WTC11 (cell line): Measurements from ENCODE around the gene RTEL1. TPM values are rescaled to one million over a fixed set of nuclear protein-coding genes. Genes with fewer than 3 reads are reported as not detected.

Experiments
- ATAC-seq: fragments of 200-7000 bp; cut with Tn5 transposase; 2 replicates; pipeline ENCODE4 v1.10.0; 2021; ENCODE audit warnings: mild to moderate bottlenecking, moderate library complexity
- CTCF ChIA-PET: fragments of 300-600 bp; sonication (Branson Sonifier 250); formaldehyde crosslinking; loops from one replicate; lab custom pipeline; 2021; ENCODE audit warnings: antibody characterized with exemption; lab: Charles Lee
- POLR2A ChIA-PET: fragments of 350-600 bp; sonication (Branson Sonifier 250); formaldehyde crosslinking; loops from one replicate; lab custom pipeline; 2021; ENCODE audit warnings: antibody characterized with exemption; lab: Charles Lee
- DNase-seq: peaks from one replicate; pipeline ENCODE4 v3.0.0; 2021; ENCODE audit warnings: low spot score
- H3K27ac Mint-ChIP-seq: 2 replicates; pipeline ENCODE4 v1.8.0; 2021; ENCODE audit warnings: mixed read lengths
- H3K27me3 Mint-ChIP-seq: 2 replicates; pipeline ENCODE4 v1.8.0; 2021; ENCODE audit warnings: low read depth, mild to moderate bottlenecking, moderate library complexity, mixed read lengths
- H3K36me3 Mint-ChIP-seq: 2 replicates; pipeline ENCODE4 v1.8.0; 2021; ENCODE audit warnings: mixed read lengths
- H3K4me1 Mint-ChIP-seq: 2 replicates; pipeline ENCODE4 v1.8.0; 2022; ENCODE audit warnings: mixed read lengths
- H3K4me3 Mint-ChIP-seq: 2 replicates; pipeline ENCODE4 v1.8.0; 2021; ENCODE audit warnings: mild to moderate bottlenecking, moderate library complexity, mixed read lengths
- H3K9me3 Mint-ChIP-seq: 2 replicates; pipeline ENCODE4 v1.8.0; 2021; ENCODE audit warnings: mixed read lengths
- ARID4B ChIP-seq: sonication (generic); formaldehyde crosslinking; IDR thresholded peaks from 2 replicates; pipeline ENCODE4 v1.8.0; 2023; ENCODE audit warnings: missing genetic modification reagents, mild to moderate bottlenecking, borderline replicate concordance
- ATF2 ChIP-seq: sonication (generic); formaldehyde crosslinking; IDR thresholded peaks from 2 replicates; pipeline ENCODE4 v1.8.1; 2022; ENCODE audit warnings: low read depth, missing genetic modification reagents, borderline replicate concordance
- E2F1 ChIP-seq: sonication (generic); formaldehyde crosslinking; IDR thresholded peaks from 2 replicates; pipeline ENCODE4 v1.8.0; 2022; ENCODE audit warnings: mild to moderate bottlenecking, missing genetic modification reagents
- E2F5 ChIP-seq: sonication (generic); formaldehyde crosslinking; IDR thresholded peaks from 2 replicates; pipeline ENCODE4 v1.8.1; 2022; ENCODE audit warnings: mild to moderate bottlenecking, moderate library complexity, missing genetic modification reagents
- ERG ChIP-seq: fragments of 250-450 bp; sonication (Bioruptor Pico); IDR thresholded peaks from 2 replicates; pipeline ENCODE4 v1.8.0; 2021; ENCODE audit warnings: mild to moderate bottlenecking
- ETV6 ChIP-seq: sonication (generic); formaldehyde crosslinking; IDR thresholded peaks from 2 replicates; pipeline ENCODE4 v1.8.1; 2022; ENCODE audit warnings: mild to moderate bottlenecking, missing genetic modification reagents
- FOXJ3 ChIP-seq: sonication (generic); formaldehyde crosslinking; IDR thresholded peaks from 2 replicates; pipeline ENCODE4 v1.9.0; 2021; ENCODE audit warnings: missing genetic modification reagents, mild to moderate bottlenecking, borderline replicate concordance
- GTF2I ChIP-seq: fragments of 250-450 bp; sonication (Bioruptor Pico); conservative IDR thresholded peaks from 2 replicates; pipeline ENCODE4 v1.4.0; 2021; ENCODE audit warnings: mild to moderate bottlenecking
- HMGA2 ChIP-seq: fragments of 250-450 bp; sonication (Bioruptor Pico); IDR thresholded peaks from 2 replicates; pipeline ENCODE4 v1.4.0; 2021; ENCODE audit warnings: mild to moderate bottlenecking, moderate library complexity
- HMGXB4 ChIP-seq: sonication (generic); formaldehyde crosslinking; IDR thresholded peaks from 2 replicates; pipeline ENCODE4 v1.8.1; 2023; ENCODE audit warnings: mild to moderate bottlenecking, moderate library complexity, missing genetic modification reagents
- NFYB ChIP-seq: sonication (generic); formaldehyde crosslinking; conservative IDR thresholded peaks from 2 replicates; pipeline ENCODE4 v1.8.0; 2022; ENCODE audit warnings: low read depth, missing genetic modification reagents
- NR2C2 ChIP-seq: sonication (generic); formaldehyde crosslinking; IDR thresholded peaks from 2 replicates; pipeline ENCODE4 v1.8.0; 2022; ENCODE audit warnings: mild to moderate bottlenecking, missing genetic modification reagents
- PRDM15 ChIP-seq: sonication (generic); formaldehyde crosslinking; IDR thresholded peaks from 2 replicates; pipeline ENCODE4 v1.8.0; 2022; ENCODE audit warnings: missing genetic modification reagents
- PREB ChIP-seq: sonication (generic); formaldehyde crosslinking; IDR thresholded peaks from 2 replicates; pipeline ENCODE4 v1.8.1; 2022; ENCODE audit warnings: mild to moderate bottlenecking, missing genetic modification reagents, moderate library complexity, borderline replicate concordance
- RELA ChIP-seq: sonication (generic); formaldehyde crosslinking; IDR thresholded peaks from 2 replicates; pipeline ENCODE4 v1.8.1; 2022; ENCODE audit warnings: missing genetic modification reagents, mild to moderate bottlenecking, borderline replicate concordance
- ZNF232 ChIP-seq: sonication (generic); formaldehyde crosslinking; IDR thresholded peaks from 2 replicates; pipeline ENCODE4 v1.8.0; 2022; ENCODE audit warnings: mild to moderate bottlenecking, missing genetic modification reagents
- ZNF396 ChIP-seq: fragments of 250-450 bp; sonication (Bioruptor Pico); IDR thresholded peaks from 2 replicates; pipeline ENCODE4 v1.8.0; 2021; ENCODE audit warnings: mild to moderate bottlenecking, moderate library complexity, borderline replicate concordance
- ZNF671 ChIP-seq: fragments of 250-450 bp; sonication (Bioruptor Pico); IDR thresholded peaks from 2 replicates; pipeline ENCODE4 v1.8.0; 2021; ENCODE audit warnings: mild to moderate bottlenecking
- total RNA-seq: library from RNA; stranded (reverse); gene quantifications from 3 replicates; pipeline ENCODE4 v1.2.3, GENCODE V29; 2021

Gene RTEL1
- total RNA-seq, 1 experiment from 2014 or later: 44.9 TPM

GRCh38 chr20:63703471-63703975 lies 45.4 kb downstream of the RTEL1 start (continued):
- no peak for TF ChIP-seq HMGXB4 (CRISPR knock-in tag)

- ChIA-PET CTCF (interaction anchor here (2.0 kb wide), 1 partner anchor 71 kb away, joined by 5 read pairs; no protein-coding TSS in a partner anchor), POLR2A (no interaction called here)
- H3K27ac Mint-ChIP-seq: no peak overlapping the region
- H3K36me3 Mint-ChIP-seq: peaks cover 22% of the 10 kb centered on the region
- no peak for ATAC-seq
- no peak overlapping the region for H3K4me3 Mint-ChIP-seq
- no peaks in the 10 kb centered on the region for H3K9me3 Mint-ChIP-seq
- H3K4me1 Mint-ChIP-seq: peaks cover 10% of the 10 kb centered on the region
- DNase-seq: no peak
- H3K27me3 Mint-ChIP-seq: no peaks in the 10 kb centered on the region
- TF ChIP-seq RELA (CRISPR knock-in tag): no peak
- TF ChIP-seq ZNF396 (CRISPR knock-in tag): no peak
- TF ChIP-seq PRDM15 (CRISPR knock-in tag): no peak
- no peak for TF ChIP-seq E2F5 (CRISPR knock-in tag)
- TF ChIP-seq ERG (CRISPR knock-in tag): no peak
- no peak for TF ChIP-seq ARID4B (CRISPR knock-in tag)
- TF ChIP-seq HMGA2 (CRISPR knock-in tag): no peak
- TF ChIP-seq FOXJ3 (CRISPR knock-in tag): no peak
- no peak for TF ChIP-seq GTF2I (CRISPR knock-in tag)
- no peak for TF ChIP-seq ETV6 (CRISPR knock-in tag)
- no peak for TF ChIP-seq NFYB
- TF ChIP-seq ZNF671 (CRISPR knock-in tag): no peak
- TF ChIP-seq ATF2: no peak
- TF ChIP-seq PREB (CRISPR knock-in tag): no peak
- no peak for TF ChIP-seq ZNF232 (CRISPR knock-in tag)
- no peak for TF ChIP-seq NR2C2 (CRISPR knock-in tag)
- no peak for TF ChIP-seq E2F1 (CRISPR knock-in tag)
Observed at GRCh38 chr20:63703976-63704748, 46.0 kb downstream of the RTEL1 start.
